Measurements from ENCODE around the gene FAM228A.
"Not testable (repeated sequence)": the region's sequence is repeated elsewhere in the genome, so short reads cannot be mapped to it uniquely, and the experiment has no call there.

Gene FAM228A

DNA sequence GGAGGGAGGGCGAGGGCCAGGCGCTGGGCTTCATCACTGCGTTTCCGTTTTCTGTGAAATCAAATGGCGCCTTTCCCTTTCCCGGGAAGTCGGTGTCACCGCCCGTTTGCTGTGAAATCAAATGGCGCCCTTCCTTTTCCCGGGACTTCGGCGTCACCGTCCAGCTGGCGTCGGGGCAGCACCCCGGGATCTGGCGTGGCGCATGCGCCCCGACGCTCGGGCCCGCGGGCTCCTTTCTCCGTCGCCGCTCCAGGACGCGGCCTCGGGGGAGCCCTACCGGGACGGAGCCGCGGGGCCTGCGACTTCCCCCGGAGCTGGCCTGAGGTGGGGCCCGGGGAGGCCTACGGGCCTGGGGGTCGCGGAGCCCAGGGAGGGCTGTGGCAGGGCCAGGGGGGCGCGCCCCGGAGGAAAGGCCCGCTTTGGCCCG lies at the start of gene FAM228A:
Gene FAM228A, plus strand, starts transcription at position 203 of the 427 bp plus-strand sequence. CDS start 428 bp downstream, outside the sequence.
- no peak for DNase-seq

DNA sequence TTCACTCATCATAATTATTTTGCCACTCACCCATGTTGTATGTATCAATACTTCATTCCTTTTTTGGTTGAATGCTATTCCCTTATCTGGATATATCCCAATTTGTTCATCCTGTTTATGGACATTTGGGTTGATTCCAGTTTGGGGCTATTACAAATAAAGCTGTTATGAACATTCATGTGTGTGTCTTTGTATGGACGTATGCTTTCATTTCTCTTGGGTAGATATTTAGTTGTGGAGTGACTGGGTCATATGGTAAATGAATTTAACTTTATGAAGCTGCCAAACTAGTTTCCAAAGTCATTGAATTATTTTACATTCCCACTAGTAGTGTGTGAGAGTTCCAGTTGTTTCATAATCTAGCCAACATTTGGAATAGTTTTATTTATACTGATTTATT lies 48.9 kb upstream of the FAM228A start:
- no peak for DNase-seq

DNA sequence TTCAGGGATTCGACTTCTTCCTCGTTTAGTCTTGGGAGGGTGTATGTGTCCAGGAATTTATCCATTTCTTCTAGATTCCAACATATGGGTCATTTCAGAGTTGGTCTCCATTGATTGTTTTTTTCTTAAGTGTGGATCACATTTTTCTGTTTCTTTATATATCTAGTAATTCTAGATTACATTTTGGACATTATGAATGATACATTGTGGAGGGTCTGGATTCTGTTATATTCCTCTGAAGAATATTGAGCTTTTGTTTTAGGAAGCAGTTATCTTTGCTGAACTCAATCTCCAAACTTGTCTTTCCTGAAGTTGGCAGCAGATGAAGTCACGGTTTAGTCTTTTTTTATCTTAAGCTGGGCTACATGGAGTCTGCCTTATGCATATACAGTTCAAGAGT lies 42.3 kb upstream of the FAM228A start:
- no peak for DNase-seq

DNA sequence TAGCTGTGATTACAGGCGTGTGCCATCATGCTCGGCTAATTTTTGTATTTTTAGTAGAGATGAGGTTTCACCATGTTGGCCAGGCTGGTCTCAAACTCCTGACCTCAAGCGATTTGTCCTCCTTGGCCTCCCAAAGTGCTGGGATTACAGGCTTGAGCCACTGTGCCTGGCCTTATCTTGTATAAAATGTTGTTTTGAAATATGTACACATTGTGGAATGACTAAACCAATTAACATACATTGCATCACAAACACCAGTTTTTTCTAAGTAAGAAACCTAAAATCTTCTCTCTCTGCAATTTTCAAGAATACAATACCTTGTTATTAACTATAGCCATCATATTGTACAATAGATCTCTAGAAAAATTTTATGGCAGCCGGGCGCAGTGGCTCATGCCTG lies 34.5 kb upstream of the FAM228A start:
- not testable (repeated sequence) for DNase-seq

DNA sequence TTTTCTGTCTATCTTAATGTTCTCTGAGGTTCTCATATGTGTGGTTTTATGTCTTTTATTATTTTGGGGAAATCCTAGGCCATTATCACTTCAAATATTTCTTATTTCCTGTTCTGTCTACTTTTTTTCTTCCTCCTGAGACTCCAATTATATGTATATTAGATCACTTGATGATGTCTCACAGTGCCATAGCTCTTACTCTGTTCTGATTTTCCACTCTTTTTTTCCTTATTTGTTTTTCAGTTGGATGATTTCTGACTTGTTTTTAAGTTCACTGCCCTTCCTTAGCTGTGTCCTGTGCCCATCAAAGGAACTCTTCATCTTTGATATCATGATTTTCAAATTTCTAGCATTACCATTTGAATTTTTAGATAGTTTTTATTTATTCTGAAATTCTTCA lies 27.5 kb upstream of the FAM228A start:
- DNase-seq, result no peak

DNA sequence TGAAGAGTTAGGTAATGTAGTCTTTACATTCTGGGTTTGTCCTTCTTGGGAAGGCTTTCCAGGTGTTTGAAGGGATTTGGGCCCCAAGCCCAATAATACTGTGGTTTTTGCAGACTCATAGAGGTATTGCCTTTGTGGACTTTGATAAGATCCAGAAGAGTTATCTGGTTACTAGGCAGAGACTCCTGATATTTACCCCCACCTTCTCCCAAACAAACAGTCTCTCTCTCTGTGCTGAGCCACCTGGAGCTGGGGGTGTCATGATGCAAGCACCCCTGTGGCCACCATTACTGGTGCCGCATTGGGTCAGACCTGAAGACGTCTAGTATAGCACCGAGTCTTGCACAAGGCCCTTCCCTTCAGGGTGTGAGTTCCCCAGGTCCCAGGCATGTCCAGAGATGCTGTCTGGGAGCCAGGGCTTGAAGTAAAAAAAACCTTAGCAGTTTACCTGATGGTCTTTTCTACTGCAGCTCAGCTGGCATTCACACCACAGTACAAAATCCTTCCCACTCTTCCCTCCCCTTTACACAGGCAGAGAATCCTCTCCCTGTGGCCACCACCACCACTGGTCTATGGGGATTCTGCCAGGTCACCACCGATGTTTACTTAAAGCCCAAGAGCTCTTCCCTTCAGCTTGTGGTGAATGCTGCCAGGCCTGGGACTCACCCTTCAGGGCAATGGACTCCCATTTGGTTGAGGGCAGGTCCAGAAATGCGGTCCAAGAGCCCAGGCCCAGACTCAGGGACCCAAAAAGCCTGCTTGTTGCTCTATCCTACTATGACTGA lies 22.2 kb upstream of the FAM228A start:
- no peak for DNase-seq

DNA sequence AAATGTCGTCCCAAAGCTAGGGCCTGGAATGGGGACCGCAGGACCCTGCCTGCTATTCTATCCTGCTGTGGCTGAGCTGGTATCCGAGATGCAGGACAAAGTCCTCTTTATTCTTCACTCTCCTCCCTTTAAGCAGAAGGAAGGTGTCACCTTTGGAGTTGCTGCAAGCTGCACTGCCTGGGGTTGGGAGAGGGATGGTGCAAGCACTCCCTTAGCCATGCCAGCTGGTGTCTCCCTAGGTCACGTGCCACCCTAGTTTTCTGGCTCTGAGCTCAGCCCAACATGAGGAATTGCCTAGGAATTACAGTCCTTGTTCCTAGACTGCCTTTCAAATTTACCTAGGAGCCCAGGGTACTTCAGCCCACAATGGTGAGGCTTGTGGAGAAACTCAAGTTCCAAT lies 21.4 kb upstream of the FAM228A start:
- no peak for DNase-seq

DNA sequence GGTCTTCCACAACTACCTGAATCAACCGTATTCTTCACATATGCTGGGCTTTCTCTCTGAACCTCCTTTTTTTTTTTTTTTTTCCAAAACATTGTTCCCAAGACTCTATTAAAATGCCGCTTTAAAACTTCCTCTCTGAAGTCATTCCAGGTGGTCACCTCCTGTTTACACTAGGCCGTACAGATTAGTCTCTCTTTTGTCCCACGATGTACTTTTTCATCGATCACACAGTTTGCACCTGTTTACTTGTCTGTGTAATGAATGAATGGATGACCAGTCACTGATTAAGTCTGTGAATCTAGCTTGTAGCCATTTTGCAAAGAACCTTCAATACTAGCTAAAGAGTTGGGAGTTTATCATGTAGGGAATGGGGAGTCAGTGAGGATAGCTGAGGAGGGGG lies 16.7 kb upstream of the FAM228A start:
- DNase-seq, result no peak

DNA sequence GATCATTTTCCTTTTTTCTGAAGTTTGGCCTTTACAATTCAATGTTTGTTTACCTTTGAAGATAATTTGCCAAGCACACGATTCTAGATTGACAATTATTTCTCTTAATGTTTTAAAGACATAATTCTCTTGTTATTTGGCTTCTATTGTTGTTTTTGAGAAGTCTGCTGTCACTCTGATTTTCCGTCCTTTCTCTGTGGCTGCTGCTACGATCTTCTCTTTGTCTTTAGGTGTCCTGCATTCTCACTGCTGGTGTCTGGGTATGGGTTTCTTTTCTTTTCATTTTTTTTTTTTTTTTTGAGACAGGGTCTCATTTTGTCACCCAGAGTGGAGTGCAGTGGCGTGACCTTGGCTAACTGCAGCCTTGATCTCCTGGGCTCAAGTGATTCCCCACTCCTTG lies 15.1 kb upstream of the FAM228A start:
- no peak for DNase-seq

DNA sequence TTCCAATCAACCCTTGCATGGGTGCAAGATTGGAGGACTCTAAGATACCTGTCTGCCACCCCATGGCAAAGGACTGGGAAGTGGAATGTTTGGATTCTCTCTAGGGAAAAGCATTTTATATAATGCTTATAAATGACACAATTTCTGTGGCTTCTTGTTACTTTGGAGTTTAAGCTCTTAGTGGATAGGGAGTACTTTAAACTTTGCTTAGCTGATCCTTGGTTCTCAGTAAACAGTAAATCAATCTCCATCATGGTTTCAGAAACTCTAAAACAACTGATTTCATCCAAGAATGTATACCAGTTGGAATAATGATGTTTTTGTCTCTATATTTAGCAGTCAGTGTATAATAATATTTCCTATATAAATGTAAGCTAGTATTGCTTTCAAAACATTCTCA lies 14.1 kb upstream of the FAM228A start:
- no peak for DNase-seq

DNA sequence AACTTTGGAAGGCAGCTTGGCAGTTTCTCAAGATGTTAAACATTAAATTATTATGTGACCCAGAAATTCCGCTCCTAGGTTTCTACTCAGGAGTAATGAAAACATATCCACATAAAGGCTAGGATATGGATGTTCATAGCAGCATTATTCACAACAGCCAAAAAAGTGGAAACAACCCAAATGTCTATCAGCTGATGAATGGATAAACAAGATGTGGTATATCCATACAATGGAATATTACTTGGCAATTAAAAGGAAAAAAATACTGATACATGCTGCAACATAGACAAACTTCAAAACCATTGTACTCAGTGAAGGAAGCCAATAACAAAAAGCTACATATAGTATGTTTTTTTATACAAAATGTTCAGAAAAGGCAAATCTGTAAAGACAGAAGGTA lies 12.4 kb upstream of the FAM228A start:
- no peak for DNase-seq

DNA sequence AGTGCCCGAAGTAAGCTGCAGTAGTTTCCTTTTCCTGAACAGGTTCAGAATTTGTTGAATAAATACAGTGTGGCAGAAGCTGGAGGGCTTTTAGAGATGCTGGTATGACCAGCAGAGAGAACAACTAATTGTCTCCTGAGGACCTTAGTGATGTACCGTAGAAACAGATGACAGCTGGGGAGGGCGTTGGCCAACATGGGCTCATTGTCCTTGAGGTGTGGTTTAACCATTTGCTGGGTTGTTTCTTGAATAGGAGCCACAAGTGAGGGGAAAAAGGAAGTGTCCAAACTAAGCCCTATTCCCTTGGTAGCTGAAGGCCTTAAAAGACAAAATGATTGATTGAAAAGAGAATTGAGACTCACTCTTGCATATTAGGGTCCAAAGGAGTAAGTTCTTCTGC lies 11.7 kb upstream of the FAM228A start:
- DNase-seq, result no peak

DNA sequence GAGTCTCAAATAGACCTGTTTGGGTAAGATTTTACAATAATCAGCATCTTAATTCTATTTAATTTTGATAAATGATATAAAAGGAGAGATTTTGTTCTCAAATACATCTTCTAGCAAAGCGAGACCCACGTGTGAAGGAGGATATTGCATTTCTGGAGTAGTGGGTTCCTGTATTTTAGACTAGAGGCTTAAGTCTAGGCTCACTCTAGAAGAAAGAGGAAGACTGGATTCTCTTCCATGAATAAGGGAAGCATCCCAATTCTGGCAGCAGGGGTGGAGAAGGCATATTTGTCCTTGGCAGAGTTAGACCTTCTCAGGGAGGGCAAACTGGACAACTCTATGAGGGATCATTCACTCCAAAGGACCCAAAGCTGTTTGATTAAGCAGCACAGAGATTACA lies 11.3 kb upstream of the FAM228A start:
- DNase-seq, result no peak

DNA sequence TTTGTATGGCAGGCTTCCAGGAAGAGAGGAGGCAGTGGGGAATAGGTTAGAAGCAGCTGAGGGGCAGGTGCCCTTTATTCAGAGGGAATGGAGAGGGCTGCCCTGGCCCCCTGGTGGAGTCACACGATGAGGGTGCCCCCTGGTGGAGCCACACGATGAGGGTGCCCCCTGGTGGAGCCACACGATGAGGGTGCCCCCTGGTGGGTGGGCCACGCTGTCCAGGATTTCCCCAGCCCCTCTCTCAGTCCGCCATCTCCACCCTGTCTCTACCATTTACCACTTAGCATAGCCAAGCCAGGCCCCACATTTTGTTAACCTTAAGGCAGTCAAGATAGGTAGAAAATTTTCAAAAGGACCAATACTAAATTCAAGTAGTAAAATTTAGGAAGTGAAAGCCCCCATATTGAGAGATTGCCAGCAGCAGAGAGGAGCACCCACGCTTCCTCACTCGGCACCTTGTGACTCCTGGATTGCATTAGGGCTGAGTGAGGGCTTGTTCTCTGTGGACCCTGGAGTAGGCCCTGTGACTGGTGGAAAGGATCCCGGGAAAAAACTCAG lies 10.4 kb upstream of the FAM228A start:
- no peak for DNase-seq

DNA sequence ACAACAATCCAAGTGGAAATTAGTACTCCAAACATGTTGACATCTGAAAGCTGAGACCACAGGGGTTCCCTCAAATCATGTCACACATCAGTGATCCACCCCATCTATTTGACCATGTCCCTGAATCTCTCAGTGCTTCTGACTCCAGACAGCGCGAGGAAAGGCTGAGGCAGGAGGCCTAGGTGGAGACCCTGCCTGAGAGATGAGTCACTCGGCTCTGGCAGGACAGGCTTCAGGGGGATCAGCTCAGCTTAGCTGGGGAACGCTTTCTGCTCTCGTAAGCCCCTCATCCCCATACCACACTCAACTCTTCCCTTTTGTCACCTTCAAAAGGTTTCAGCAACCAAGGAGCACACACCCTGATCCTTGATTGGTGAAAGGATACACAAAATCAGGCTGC lies 5.8 kb upstream of the FAM228A start:
- no peak for DNase-seq

DNA sequence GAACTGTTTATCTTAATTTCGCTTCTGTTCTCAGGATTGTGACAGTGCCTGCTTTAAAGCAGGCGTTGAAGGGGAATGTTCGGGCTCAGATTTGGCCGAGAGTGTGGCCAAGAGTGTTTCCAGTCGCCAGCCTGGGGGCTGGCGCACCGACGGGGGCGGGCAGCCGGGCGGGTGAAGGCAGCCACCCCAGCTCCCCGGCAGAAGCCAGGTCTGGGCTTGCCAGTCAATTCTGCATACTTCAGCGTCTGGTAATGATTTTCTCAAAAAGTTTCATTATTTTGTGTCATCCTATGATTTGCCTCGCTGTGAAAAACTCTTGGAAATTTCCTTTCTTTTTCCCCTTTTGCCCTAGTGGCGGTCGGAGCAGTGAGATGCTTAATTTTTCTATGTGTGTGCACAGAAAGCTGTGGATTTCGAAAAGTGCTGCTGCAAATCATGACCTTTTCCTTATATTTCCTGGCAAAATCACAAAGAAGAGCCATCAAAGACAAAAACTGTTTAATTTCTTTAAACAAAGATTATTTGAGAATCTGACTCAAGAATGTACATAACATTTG lies 856 bp downstream of the FAM228A start:
- DNase-seq, result no peak

DNA sequence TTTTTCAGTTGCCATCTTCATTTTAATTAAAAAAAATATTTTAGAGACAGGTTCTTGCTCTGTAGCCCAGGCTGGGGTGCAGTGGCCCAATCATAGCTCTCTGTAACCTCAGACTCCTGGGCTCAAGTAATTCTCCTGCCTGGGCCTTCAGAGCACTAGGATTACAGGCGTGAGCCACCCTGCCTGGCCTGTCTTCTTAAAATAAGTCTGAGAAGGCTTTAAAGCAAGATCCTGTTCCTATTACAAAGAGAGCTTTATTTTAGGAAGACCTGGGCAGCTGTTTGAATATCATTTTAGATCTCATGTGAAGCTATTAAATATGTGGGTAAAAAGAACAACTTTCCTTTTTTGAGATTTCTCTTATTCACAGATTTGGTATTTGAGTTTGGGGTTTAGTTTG lies 1.5 kb downstream of the FAM228A start:
- DNase-seq, result no peak

DNA sequence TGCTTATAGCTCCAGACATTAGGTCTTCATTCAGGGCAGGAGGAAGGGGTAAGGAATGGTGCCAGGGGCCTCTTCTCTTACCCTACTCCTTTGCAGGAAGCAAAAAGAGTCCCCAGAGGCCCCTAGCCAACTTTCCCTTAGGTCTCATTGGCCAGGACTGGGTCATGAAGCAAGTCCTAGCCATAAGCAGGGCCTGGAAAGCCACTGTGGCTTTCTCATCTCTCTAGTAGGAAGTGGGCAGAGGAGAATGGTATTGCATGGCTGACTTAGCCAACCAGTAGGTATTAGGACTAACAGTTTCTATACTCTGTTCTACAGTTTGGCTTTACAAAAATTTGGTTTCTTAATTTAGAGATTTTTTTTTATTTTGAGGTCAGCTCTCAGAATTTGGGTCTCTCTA lies 4.8 kb downstream of the FAM228A start:
- DNase-seq, result no peak

DNA sequence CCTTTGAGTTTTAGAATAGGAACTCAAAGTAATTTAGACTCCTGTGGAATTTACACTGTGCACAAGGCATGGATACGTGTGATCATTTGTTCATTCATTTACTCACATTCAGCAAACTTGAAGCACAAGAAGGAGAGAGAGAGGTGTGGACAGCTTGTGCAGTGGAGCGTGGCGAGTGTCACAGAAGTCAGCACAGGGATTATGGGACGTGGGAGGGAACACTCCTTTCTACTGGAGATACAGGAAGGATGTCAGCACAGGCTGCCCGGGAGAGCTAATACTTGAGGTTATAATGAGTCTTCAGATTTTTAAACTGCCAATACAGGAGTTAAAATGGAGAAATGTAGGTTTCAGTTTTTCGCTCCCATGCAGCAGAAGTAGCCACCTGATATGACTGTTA lies 7.0 kb downstream of the FAM228A start:
- DNase-seq, result no peak

DNA sequence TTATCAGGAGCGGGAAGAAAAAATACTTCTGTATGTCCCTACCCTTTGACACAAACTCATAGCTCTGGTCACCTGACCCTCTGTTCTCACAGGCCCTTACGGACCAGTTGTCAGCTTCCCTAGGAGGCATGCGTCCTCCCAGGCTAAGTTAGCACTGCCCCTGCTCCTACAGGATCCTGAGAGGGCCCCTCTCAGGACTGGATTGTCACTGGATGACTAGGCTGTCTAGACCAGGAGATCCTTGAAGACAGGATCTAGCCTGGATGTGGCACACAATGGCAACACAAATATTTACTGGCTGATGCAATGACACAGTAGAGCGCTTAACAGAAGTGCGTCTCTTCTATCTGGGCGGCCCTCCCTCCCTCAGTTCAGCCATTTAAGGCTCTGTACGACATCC lies 7.7 kb downstream of the FAM228A start:
- no peak for DNase-seq

DNA sequence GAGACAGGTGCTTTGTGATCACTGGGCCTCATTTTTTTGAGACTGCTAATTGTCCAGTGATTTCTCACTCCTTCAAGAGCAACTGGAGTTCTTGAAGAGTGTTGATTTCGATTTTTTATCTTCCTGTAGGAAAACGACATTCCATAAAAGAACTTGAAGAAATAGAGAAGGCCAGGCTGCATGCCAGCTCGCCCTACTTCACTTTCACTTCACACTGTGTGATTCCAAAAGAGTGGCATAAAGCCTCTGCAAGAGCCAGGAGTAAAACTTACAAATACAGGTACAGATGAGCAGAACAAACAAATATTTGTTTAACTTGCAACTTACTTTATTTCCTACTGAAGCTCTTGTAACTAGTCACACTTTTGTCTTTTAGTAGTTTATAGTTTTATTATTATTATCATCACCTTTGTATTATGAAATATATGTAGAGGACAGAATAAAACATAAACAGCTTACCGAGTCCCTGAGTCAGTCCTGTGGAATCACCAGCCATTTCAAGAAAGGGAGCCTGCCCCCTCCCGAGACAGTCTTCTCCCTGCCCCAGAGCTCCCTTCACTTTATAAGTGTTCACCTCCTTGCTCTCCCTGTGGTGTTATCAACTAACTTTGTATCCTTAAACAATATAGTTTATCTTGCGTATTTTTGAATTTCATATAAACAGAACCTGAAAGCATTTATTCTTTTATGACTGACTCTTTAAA lies 8.7 kb downstream of the FAM228A start:
- no peak for DNase-seq

DNA sequence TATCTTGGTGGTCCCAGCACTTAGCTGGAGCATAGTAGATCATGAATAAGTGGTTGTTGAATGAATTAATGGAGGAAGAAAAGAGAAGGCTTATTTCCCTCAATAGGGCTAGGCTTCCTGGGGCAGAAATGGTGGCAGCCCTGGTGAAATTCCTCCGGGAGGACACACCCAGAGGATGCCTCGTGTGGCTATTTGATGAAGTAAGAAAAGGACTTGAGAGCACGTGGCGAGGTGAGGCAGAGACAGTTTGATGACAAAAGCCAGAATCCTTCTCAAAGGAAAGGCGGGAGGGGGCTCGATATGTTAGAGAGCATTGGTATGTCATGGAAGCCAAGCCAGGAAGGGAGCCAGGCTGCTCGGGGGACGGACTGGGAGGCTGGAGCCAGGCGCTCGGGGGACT lies 14.7 kb downstream of the FAM228A start:
- DNase-seq, result no peak

DNA sequence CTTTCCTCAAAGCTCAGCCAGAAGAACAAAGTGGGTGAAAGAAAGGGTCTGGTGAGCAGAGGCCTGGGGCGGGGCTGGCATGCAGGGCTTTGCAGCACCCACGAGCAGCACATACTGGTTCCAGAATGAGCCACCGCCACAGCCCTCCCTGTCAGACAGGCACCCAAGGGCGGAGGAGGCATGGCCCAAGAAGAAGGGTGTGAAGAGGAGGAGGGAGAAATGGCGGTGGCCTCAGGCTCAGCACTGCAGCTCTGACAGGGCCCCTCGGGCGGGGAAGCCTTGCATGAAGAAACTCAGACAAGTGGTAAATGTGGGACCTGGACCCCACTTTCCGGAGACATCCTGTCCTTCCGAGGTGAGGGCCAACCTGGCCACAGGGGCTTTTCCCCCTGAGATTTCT lies 15.7 kb downstream of the FAM228A start:
- DNase-seq, result no peak

DNA sequence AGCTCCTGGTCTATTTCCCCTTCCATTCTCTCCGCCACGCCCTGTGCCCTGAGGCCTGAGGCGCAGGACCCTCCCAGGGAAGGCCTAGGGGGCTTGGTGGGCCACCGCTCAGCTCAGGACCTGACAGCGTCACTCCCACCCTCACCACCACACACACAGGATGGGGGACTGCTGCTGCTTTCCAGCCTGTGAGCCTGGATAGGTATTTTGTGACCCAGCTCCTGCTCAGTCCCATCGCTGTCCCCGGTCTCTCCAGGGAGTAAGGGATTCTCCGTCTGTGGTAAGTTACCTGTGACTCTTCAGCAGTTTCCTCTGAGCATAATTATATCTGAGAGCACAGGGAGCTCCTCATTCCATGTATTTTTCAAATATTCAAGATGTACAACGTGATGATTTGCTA lies 16.3 kb downstream of the FAM228A start:
- DNase-seq, result no peak
